RWPE1 (cell line): ENCODE data around the gene FILIP1L.
A peak's percentile ranks its signal among the peaks of the same experiment; 100 is the strongest.

Experiments
- CTCF ChIA-PET: fragments of 350-600 bp; sonication (Branson Sonifier 250); formaldehyde crosslinking; extraction: SDS; loops from one replicate; lab custom pipeline; 2021; lab: Yijun Ruan, JAX
- POLR2A ChIA-PET: fragments of 400-600 bp; formaldehyde crosslinking; extraction: SDS; loops from one replicate; lab custom pipeline; 2020; ENCODE audit warnings: antibody characterized with exemption; ENCODE audit not compliant: low non-redundant PET; lab: Yijun Ruan, JAX
- DNase-seq: peaks from one replicate; pipeline ENCODE4 v3.0.0; 2012; ENCODE audit warnings: low spot score
- H3K27ac ChIP-seq: fragments of 450-650 bp; 2 replicates; pipeline ENCODE4 v1.5.1; 2017
- CTCF ChIP-seq: fragments of 450-650 bp; conservative IDR thresholded peaks from 2 replicates; pipeline ENCODE4 v1.5.1; 2017; ENCODE audit warnings: low read depth, mild to moderate bottlenecking

FILIP1L gene

GRCh38 chr3:99921986-99922385 lies 192.3 kb downstream of the FILIP1L start:
- TF ChIP-seq CTCF = no peak
- POLR2A ChIA-PET = no interaction called here
- CTCF ChIA-PET = no interaction called here
- H3K27ac ChIP-seq = no peak overlapping the region
- DNase-seq = no peak

- ChIA-PET CTCF (no interaction called here), POLR2A (no interaction called here)
- no peak for DNase-seq
- TF ChIP-seq CTCF = no peak
- no peak overlapping the region for H3K27ac ChIP-seq
Measured at GRCh38 chr3:99921377-99921695, 193.0 kb downstream of the FILIP1L start.

- POLR2A ChIA-PET = no interaction called here
- no peak for TF ChIP-seq CTCF
- DNase-seq = peak; percentile 11
- CTCF ChIA-PET = interaction anchor here (0.8 kb wide), 1 partner anchor 29 kb away, joined by 4 read pairs; no protein-coding TSS in a partner anchor
- no peak overlapping the region for H3K27ac ChIP-seq
Measured at GRCh38 chr3:99920481-99921376, 193.6 kb downstream of the FILIP1L start.

GRCh38 chr3:99919694-99920093 lies 194.6 kb downstream of the FILIP1L start:
- CTCF ChIA-PET = interaction anchor here (1.0 kb wide), 1 partner anchor 29 kb away, joined by 3 read pairs; no protein-coding TSS in a partner anchor
- H3K27ac ChIP-seq = no peak overlapping the region

GRCh38 chr3:99918715-99919114 lies 195.6 kb downstream of the FILIP1L start:
- H3K27ac ChIP-seq = no peak overlapping the region
- no peak for DNase-seq
- POLR2A ChIA-PET = no interaction called here
- CTCF ChIA-PET = interaction anchor here (0.6 to 1.0 kb wide), 2 partner anchors 30 to 312 kb away, joined by 3 to 5 read pairs; no protein-coding TSS in a partner anchor
- TF ChIP-seq CTCF = no peak

More at GRCh38 chr3:99919694-99920093, 194.6 kb downstream of the FILIP1L start:
- DNase-seq = no peak
- TF ChIP-seq CTCF = no peak
- POLR2A ChIA-PET = interaction anchor here (0.6 kb wide), 1 partner anchor 19 kb away, joined by 3 read pairs; no protein-coding TSS in a partner anchor

GRCh38 chr3:99915906-99916432 lies 198.3 kb downstream of the FILIP1L start:
- ChIA-PET POLR2A (no interaction called here), CTCF (no interaction called here)
- TF ChIP-seq CTCF = no peak
- H3K27ac ChIP-seq = no peak overlapping the region
- DNase-seq = no peak
